Psoas muscle (tissue), 8 donors: ENCODE data around the gene DDX11. TPM values are rescaled to one million over a fixed set of nuclear protein-coding genes. Genes with fewer than 3 reads are reported as not detected.
"Not testable (repeated sequence)": the region's sequence is repeated elsewhere in the genome, so short reads cannot be mapped to it uniquely, and the experiment has no call there.

Experiments
- ATAC-seq, 4 donors: fragments of 200-7000 bp; cut with Tn5 transposase; one replicate each; pipeline ENCODE4 v1.9.1; 2020; ENCODE audit warnings: moderate library complexity in 3 of 4, mild to moderate bottlenecking in 2 of 4
- DNase-seq, 2 donors: peaks; one replicate each; pipeline ENCODE4 v3.0.0-alpha.2; 2020
- H3K27ac ChIP-seq: fragments of 200-600 bp; one replicate; pipeline ENCODE4 v1.8.0; 2022
- H3K27me3 ChIP-seq, 3 donors: fragments of 200-600 bp in 1 of 3; one replicate each; pipeline versions ENCODE4 v1.6.1 to v1.8.0; 2013 to 2022; ENCODE audit warnings: low read length in 2 of 3, mild to moderate bottlenecking in 2 of 3, moderate library complexity in 1 of 3; ENCODE audit not compliant: insufficient read depth in 3 of 3
- H3K36me3 ChIP-seq, 2 donors: fragments of 200-600 bp in 1 of 2; one replicate each; pipeline versions ENCODE4 v1.6.1 to v1.8.0; 2013 to 2022; ENCODE audit warnings: low read depth in 1 of 2, mild to moderate bottlenecking in 1 of 2, moderate library complexity in 1 of 2; ENCODE audit not compliant: insufficient read depth in 1 of 2
- H3K4me1 ChIP-seq: fragments of 200-600 bp; one replicate; pipeline ENCODE4 v1.8.0; 2022
- H3K4me3 ChIP-seq: fragments of 200-600 bp; one replicate; pipeline ENCODE4 v1.8.0; 2022; ENCODE audit warnings: mild to moderate bottlenecking
- H3K9me3 ChIP-seq: fragments of 200-600 bp; one replicate; pipeline ENCODE4 v1.8.0; 2022
- WGBS, 3 donors: extraction: QIAGEN DNeasy Blood & Tissue Kit; methylation state at CpG; one replicate each; pipeline versions ENCODE4 v1.1.6 to v1.1.7; 2013; 5-methylcytosine and 5-hydroxymethylcytosine counted together
- intact Hi-C, 2 donors: fragments of 100-400 bp; cut with DNase I; formaldehyde crosslinking; loops; one replicate each; pipeline versions ENCODE4 v1.11.0 to v1.14.2; 2022
- polyA plus RNA-seq, 3 donors: library from polyadenylated mRNA; stranded (reverse); fragments of 200-250 nt; gene quantifications; one replicate each; pipeline ENCODE4 v1.2.3, GENCODE V29; 2013
- total RNA-seq, 4 donors: library from RNA; stranded (reverse); fragmentation: NEBNext Ultra II Directional in 2 of 4; extraction: Animal tissue kit (Norgen Biotek cat#: 25700) in 2 of 4; gene quantifications; one replicate each; pipeline versions ENCODE4 v1.2.1 to v1.2.4, GENCODE V29; 2021 to 2023
- TF ChIP-seq, protein P1 (sequence below): fragments of 200-600 bp; IDR thresholded peaks from one replicate; pipeline ENCODE4 v1.8.0; 2022; ENCODE audit warnings: antibody characterized with exemption
- donor health status: healthy with polysubstance abuse.
- donor health status: DM: no; HTN: no; CAD: no; lungs with moderate emphysema.
- donor health status: Bipolar disorder and iron deficiency.
- donor health status: healthy.
- donor health status: DM: yes; HTN: yes; CAD: no.
- donor health status: DM: no; HTN: no; CAD: no.
- donor health status: DM: no; HTN: no; CAD: no.
- donor health status: DM: yes; HTN: yes; CAD: no.

The DDX11 gene
- total and polyA plus RNA-seq, 7 donors, result 4.5 to 19.2 (median 6.8) TPM

- TF ChIP-seq, protein P1, sequence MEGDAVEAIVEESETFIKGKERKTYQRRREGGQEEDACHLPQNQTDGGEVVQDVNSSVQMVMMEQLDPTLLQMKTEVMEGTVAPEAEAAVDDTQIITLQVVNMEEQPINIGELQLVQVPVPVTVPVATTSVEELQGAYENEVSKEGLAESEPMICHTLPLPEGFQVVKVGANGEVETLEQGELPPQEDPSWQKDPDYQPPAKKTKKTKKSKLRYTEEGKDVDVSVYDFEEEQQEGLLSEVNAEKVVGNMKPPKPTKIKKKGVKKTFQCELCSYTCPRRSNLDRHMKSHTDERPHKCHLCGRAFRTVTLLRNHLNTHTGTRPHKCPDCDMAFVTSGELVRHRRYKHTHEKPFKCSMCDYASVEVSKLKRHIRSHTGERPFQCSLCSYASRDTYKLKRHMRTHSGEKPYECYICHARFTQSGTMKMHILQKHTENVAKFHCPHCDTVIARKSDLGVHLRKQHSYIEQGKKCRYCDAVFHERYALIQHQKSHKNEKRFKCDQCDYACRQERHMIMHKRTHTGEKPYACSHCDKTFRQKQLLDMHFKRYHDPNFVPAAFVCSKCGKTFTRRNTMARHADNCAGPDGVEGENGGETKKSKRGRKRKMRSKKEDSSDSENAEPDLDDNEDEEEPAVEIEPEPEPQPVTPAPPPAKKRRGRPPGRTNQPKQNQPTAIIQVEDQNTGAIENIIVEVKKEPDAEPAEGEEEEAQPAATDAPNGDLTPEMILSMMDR, result no peak
- Histone ChIP-seq H3K36me3 (no peaks in the 10 kb centered on the region), H3K4me3 (no peak overlapping the region), H3K4me1 (no peaks in the 10 kb centered on the region), H3K27me3 (no peaks in the 10 kb centered on the region), H3K9me3 (no peaks in the 10 kb centered on the region), H3K27ac (no peak overlapping the region)
- ATAC-seq (no peak), DNase-seq (no peak)
- intact Hi-C loops, result no loop called here
- 85 to 94% (median 86%) methylated on average over 4 of the region's 4 CpGs for WGBS, 3 donors
Measured at GRCh38 chr12:31035967-31036665, 37.5 kb upstream of the DDX11 start.

DNA sequence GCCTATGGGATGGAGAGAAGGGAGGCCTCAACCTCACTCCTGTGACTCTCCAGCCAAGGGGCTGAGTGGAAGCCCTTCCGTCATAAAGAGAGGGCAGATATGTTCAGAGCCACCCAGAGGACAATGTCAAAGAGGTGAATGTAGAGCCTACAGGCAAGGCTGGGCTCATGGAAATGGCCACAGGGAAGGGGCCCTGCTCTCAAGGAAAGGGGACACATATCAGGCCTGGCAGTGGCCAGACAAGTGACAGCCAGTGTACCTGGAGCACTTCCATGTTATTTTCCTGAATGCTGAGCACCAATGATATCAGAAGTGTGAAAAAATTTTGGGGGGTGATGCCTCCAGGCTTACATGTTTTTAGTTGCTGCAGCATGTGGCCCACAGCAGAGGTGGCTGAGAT is 36.6 kb upstream of the DDX11 start:
- intact Hi-C loops, result no loop called here
- H3K9me3 ChIP-seq, result no peaks in the 10 kb centered on the region
- TF ChIP-seq, protein P1, result no peak
- no peaks in the 10 kb centered on the region for H3K36me3 ChIP-seq
- DNase-seq (no peak), ATAC-seq (no peak)
- no peaks in the 10 kb centered on the region for H3K27me3 ChIP-seq
- H3K4me3 ChIP-seq, result no peak overlapping the region
- no peaks in the 10 kb centered on the region for H3K4me1 ChIP-seq
- H3K27ac ChIP-seq, result no peak overlapping the region
- WGBS, 3 donors, result 98 to 100% (median 100%) methylated on average over 1 of the region's 1 CpG

DNA sequence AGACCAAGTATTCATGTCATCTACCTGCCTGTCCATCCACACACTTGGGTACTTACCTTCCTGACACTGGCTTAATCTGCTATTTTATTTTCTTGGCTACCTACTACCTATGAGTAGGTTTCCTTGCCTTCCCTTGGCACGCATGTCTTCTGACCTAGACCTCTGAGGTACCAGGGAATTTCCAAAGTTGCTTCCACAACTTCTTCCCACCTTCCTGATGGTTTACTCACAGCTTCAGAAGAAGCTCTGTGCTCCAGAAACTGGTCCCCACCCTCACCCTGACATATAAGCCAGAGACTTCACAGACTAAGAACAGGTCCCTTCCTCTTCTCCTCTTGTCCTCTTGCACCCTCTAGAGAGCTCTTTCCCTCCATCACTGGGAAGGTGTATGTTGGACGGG is 35.7 kb upstream of the DDX11 start:
- TF ChIP-seq, protein P1, result no peak
- no peak for ATAC-seq
- WGBS, 3 donors, result 91 to 99% (median 92%) methylated on average over 2 of the region's 2 CpGs

GRCh38 chr12:31041033-31041564 is 32.6 kb upstream of the DDX11 start:
- intact Hi-C loops, result no loop called here
- no peaks in the 10 kb centered on the region for H3K36me3 ChIP-seq
- H3K27ac ChIP-seq, result no peak overlapping the region
- TF ChIP-seq, protein P1, result no peak
- no peaks in the 10 kb centered on the region for H3K27me3 ChIP-seq
- no peaks in the 10 kb centered on the region for H3K4me1 ChIP-seq
- 34 to 55% (median 37%) methylated on average over 8 of the region's 8 CpGs for WGBS, 3 donors
- no peaks in the 10 kb centered on the region for H3K9me3 ChIP-seq
- peak in 3 of 4 donors; percentile 28 to 70 (median 56) for ATAC-seq
- DNase-seq, result no peak
- no peak overlapping the region for H3K4me3 ChIP-seq

More for the DNA sequence above, 35.7 kb upstream of the DDX11 start:
- Histone ChIP-seq H3K4me3 (no peak overlapping the region), H3K27me3 (no peaks in the 10 kb centered on the region), H3K36me3 (no peaks in the 10 kb centered on the region), H3K4me1 (no peaks in the 10 kb centered on the region), H3K9me3 (no peaks in the 10 kb centered on the region), H3K27ac (no peak overlapping the region)
- DNase-seq, result no peak
- intact Hi-C loops, result no loop called here

DNA sequence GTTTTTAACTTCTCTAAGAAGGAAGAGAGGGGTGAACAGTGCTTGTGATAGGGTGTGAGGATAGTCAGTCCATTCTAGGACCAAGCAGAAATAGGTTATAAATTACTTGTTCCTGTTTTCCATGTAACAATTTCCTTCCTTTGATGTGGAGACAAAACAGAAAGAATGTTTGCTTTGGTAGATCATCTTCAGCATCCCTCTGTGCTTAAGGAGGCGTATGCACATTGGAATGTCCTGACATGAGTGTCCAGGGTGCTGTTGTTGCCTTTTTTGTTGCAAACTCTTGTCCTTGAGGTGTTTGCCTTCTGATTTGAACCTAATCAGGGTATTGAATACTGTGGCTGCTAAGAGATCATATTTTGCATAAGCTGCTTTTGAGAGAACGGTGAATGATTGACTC is 23.5 kb upstream of the DDX11 start:
- H3K27me3 ChIP-seq, ATAC-seq, H3K27ac ChIP-seq, H3K36me3 ChIP-seq, intact Hi-C loops, H3K9me3 ChIP-seq, DNase-seq, H3K4me1 ChIP-seq, H3K4me3 ChIP-seq: not testable (repeated sequence)
- WGBS, 3 donors, result 90 to 96% (median 90%) methylated on average over 2 of the region's 2 CpGs

GRCh38 chr12:31050548-31050947 is 23.1 kb upstream of the DDX11 start:
- H3K4me1 ChIP-seq, DNase-seq, H3K27ac ChIP-seq, intact Hi-C loops, H3K27me3 ChIP-seq, H3K4me3 ChIP-seq, H3K9me3 ChIP-seq, H3K36me3 ChIP-seq, ATAC-seq: not testable (repeated sequence)
- 92 to 98% (median 94%) methylated on average over 5 to 7 of the region's 7 CpGs for WGBS, 3 donors

- H3K27ac ChIP-seq, H3K36me3 ChIP-seq, DNase-seq, H3K9me3 ChIP-seq, ATAC-seq, H3K27me3 ChIP-seq, H3K4me1 ChIP-seq, H3K4me3 ChIP-seq, intact Hi-C loops: not testable (repeated sequence)
- WGBS, 3 donors, result 68 to 85% (median 77%) methylated on average over 4 to 5 of the region's 5 CpGs
Measured at GRCh38 chr12:31051692-31052091, 22.0 kb upstream of the DDX11 start.

GRCh38 chr12:31052121-31052520 is 21.5 kb upstream of the DDX11 start:
- H3K27ac ChIP-seq, ATAC-seq, DNase-seq, H3K27me3 ChIP-seq, H3K36me3 ChIP-seq, H3K4me1 ChIP-seq, H3K9me3 ChIP-seq, H3K4me3 ChIP-seq, intact Hi-C loops: not testable (repeated sequence)
- 77 to 100% (median 89%) methylated on average over 1 of the region's 1 CpG for WGBS, 3 donors
